SK-N-SH treated with all-trans-retinoic acid at 6 μM for 48 hours (cell line): ENCODE data around the gene YLPM1.

Source experiments
- ARNTL ChIP-seq: fragments of 450-650 bp; formaldehyde crosslinking; IDR thresholded peaks from 2 replicates; pipeline ENCODE4 v1.5.0; 2020; ENCODE audit warnings: low read depth, mild to moderate bottlenecking, moderate library complexity, borderline replicate concordance
- BACH2 ChIP-seq: fragments of 250-450 bp; sonication (Bioruptor Pico); IDR thresholded peaks from 2 replicates; pipeline ENCODE4 v1.9.0; 2021; ENCODE audit warnings: mild to moderate bottlenecking, borderline replicate concordance
- PPARA ChIP-seq: fragments of 250-450 bp; sonication (Bioruptor Pico); IDR thresholded peaks from 2 replicates; pipeline ENCODE4 v1.5.0; 2020; ENCODE audit warnings: mild to moderate bottlenecking, borderline replicate concordance
- SNAI2 ChIP-seq: fragments of 250-450 bp; sonication (Bioruptor Pico); IDR thresholded peaks from 2 replicates; pipeline ENCODE4 v1.5.0; 2020; ENCODE audit warnings: mild to moderate bottlenecking, moderate library complexity
- TOX ChIP-seq: fragments of 250-450 bp; sonication (Bioruptor Pico); IDR thresholded peaks from 2 replicates; pipeline ENCODE4 v1.8.0; 2021; ENCODE audit warnings: mild to moderate bottlenecking, moderate library complexity, borderline replicate concordance
- ZFP30 ChIP-seq: fragments of 450-650 bp; formaldehyde crosslinking; IDR thresholded peaks from 2 replicates; pipeline ENCODE4 v1.5.0; 2022; ENCODE audit warnings: mild to moderate bottlenecking, moderate library complexity
- ZNF8 ChIP-seq: fragments of 450-650 bp; formaldehyde crosslinking; IDR thresholded peaks from 2 replicates; pipeline ENCODE4 v1.5.0; 2020; ENCODE audit warnings: mild to moderate bottlenecking, moderate library complexity
- TF ChIP-seq, protein P1 (sequence below): fragments of 250-450 bp; sonication (Bioruptor Pico); IDR thresholded peaks from 2 replicates; pipeline ENCODE4 v1.5.1; 2021; ENCODE audit warnings: mild to moderate bottlenecking, moderate library complexity
- TF ChIP-seq, protein P2 (sequence below): fragments of 250-450 bp; sonication (Bioruptor Pico); IDR thresholded peaks from 2 replicates; pipeline ENCODE4 v1.5.1; 2020; ENCODE audit warnings: low read depth, mild to moderate bottlenecking, moderate library complexity
- TF ChIP-seq, protein P3 (sequence below): fragments of 250-450 bp; sonication (Bioruptor Pico); IDR thresholded peaks from 2 replicates; pipeline ENCODE4 v1.5.0; 2020; ENCODE audit warnings: mild to moderate bottlenecking, moderate library complexity
- TF ChIP-seq, protein P4 (sequence below): fragments of 250-450 bp; sonication (Bioruptor Pico); IDR thresholded peaks from 2 replicates; pipeline ENCODE4 v1.8.0; 2021; ENCODE audit warnings: low read depth, mild to moderate bottlenecking, moderate library complexity, borderline replicate concordance
- TF ChIP-seq, protein P5 (sequence below): fragments of 250-450 bp; sonication (Bioruptor Pico); IDR thresholded peaks from 2 replicates; pipeline ENCODE4 v1.8.0; 2020; ENCODE audit warnings: mild to moderate bottlenecking, moderate library complexity, borderline replicate concordance

DNA sequence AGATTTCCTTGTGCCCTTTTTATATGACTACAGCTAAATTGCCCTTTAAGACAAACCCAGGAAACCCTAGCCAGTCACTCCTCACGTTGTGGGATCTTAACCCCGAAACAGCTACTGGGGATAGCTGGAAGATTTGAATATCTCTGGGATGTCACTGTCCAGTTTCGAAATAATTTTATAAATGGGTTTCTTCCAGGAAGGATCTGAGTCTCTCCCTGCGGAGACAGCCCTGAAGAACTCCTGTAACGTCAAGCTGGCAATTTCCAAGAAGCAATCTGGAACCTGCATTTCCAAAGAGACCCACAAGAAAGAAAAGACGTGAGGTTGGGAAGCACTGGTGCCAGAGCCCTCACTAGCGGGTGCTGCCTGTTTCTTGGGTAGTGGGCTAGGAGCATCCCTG, 91.9 kb downstream of the YLPM1 start:
- TF ChIP-seq TOX (CRISPR knock-in tag) = no peak
- no peak for TF ChIP-seq PPARA (CRISPR knock-in tag)
- TF ChIP-seq BACH2 (CRISPR knock-in tag) = no peak
- TF ChIP-seq ARNTL (CRISPR knock-in tag) = no peak
- TF ChIP-seq, protein P1, sequence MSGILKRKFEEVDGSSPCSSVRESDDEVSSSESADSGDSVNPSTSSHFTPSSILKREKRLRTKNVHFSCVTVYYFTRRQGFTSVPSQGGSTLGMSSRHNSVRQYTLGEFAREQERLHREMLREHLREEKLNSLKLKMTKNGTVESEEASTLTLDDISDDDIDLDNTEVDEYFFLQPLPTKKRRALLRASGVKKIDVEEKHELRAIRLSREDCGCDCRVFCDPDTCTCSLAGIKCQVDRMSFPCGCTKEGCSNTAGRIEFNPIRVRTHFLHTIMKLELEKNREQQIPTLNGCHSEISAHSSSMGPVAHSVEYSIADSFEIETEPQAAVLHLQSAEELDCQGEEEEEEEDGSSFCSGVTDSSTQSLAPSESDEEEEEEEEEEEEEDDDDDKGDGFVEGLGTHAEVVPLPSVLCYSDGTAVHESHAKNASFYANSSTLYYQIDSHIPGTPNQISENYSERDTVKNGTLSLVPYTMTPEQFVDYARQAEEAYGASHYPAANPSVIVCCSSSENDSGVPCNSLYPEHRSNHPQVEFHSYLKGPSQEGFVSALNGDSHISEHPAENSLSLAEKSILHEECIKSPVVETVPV (CRISPR knock-in tag) = no peak
- TF ChIP-seq, protein P2, sequence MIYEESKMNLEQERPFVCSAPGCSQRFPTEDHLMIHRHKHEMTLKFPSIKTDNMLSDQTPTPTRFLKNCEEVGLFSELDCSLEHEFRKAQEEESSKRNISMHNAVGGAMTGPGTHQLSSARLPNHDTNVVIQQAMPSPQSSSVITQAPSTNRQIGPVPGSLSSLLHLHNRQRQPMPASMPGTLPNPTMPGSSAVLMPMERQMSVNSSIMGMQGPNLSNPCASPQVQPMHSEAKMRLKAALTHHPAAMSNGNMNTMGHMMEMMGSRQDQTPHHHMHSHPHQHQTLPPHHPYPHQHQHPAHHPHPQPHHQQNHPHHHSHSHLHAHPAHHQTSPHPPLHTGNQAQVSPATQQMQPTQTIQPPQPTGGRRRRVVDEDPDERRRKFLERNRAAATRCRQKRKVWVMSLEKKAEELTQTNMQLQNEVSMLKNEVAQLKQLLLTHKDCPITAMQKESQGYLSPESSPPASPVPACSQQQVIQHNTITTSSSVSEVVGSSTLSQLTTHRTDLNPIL (CRISPR knock-in tag) = no peak
- TF ChIP-seq, protein P3, sequence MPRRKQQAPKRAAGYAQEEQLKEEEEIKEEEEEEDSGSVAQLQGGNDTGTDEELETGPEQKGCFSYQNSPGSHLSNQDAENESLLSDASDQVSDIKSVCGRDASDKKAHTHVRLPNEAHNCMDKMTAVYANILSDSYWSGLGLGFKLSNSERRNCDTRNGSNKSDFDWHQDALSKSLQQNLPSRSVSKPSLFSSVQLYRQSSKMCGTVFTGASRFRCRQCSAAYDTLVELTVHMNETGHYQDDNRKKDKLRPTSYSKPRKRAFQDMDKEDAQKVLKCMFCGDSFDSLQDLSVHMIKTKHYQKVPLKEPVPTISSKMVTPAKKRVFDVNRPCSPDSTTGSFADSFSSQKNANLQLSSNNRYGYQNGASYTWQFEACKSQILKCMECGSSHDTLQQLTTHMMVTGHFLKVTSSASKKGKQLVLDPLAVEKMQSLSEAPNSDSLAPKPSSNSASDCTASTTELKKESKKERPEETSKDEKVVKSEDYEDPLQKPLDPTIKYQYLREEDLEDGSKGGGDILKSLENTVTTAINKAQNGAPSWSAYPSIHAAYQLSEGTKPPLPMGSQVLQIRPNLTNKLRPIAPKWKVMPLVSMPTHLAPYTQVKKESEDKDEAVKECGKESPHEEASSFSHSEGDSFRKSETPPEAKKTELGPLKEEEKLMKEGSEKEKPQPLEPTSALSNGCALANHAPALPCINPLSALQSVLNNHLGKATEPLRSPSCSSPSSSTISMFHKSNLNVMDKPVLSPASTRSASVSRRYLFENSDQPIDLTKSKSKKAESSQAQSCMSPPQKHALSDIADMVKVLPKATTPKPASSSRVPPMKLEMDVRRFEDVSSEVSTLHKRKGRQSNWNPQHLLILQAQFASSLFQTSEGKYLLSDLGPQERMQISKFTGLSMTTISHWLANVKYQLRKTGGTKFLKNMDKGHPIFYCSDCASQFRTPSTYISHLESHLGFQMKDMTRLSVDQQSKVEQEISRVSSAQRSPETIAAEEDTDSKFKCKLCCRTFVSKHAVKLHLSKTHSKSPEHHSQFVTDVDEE (CRISPR knock-in tag) = no peak
- TF ChIP-seq, protein P4, sequence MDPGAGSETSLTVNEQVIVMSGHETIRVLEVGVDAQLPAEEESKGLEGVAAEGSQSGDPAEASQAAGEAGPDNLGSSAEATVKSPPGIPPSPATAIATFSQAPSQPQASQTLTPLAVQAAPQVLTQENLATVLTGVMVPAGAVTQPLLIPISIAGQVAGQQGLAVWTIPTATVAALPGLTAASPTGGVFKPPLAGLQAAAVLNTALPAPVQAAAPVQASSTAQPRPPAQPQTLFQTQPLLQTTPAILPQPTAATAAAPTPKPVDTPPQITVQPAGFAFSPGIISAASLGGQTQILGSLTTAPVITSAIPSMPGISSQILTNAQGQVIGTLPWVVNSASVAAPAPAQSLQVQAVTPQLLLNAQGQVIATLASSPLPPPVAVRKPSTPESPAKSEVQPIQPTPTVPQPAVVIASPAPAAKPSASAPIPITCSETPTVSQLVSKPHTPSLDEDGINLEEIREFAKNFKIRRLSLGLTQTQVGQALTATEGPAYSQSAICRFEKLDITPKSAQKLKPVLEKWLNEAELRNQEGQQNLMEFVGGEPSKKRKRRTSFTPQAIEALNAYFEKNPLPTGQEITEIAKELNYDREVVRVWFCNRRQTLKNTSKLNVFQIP (CRISPR knock-in tag) = no peak
- no peak for TF ChIP-seq ZNF8 (CRISPR knock-in tag)
- TF ChIP-seq ZFP30 = no peak
- TF ChIP-seq, protein P5, sequence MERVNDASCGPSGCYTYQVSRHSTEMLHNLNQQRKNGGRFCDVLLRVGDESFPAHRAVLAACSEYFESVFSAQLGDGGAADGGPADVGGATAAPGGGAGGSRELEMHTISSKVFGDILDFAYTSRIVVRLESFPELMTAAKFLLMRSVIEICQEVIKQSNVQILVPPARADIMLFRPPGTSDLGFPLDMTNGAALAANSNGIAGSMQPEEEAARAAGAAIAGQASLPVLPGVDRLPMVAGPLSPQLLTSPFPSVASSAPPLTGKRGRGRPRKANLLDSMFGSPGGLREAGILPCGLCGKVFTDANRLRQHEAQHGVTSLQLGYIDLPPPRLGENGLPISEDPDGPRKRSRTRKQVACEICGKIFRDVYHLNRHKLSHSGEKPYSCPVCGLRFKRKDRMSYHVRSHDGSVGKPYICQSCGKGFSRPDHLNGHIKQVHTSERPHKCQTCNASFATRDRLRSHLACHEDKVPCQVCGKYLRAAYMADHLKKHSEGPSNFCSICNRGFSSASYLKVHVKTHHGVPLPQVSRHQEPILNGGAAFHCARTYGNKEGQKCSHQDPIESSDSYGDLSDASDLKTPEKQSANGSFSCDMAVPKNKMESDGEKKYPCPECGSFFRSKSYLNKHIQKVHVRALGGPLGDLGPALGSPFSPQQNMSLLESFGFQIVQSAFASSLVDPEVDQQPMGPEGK = no peak
- TF ChIP-seq SNAI2 (CRISPR knock-in tag) = no peak
